H7 (cell line): ENCODE measurements around the gene KCNB1. TPM values are rescaled to one million over a fixed set of nuclear protein-coding genes. Genes with fewer than 3 reads are reported as not detected.

Experiments used
- DNase-seq: peaks from one replicate; pipeline ENCODE4 v3.0.0; 2012
- H3K27me3 ChIP-seq: 2 replicates; pipeline ENCODE4 v1.6.0; 2011; ENCODE audit warnings: mild to moderate bottlenecking, low read length; ENCODE audit not compliant: control insufficient read depth, insufficient read depth
- H3K36me3 ChIP-seq: replicated peaks from 2 replicates; pipeline ENCODE4 v1.5.1; 2011; ENCODE audit warnings: low read length; ENCODE audit not compliant: control insufficient read depth, insufficient read depth
- H3K4me3 ChIP-seq: 2 replicates; pipeline ENCODE4 v1.5.1; 2011; ENCODE audit warnings: low read depth, mild to moderate bottlenecking, control low read depth, low read length, moderate library complexity; ENCODE audit not compliant: insufficient read depth
- total RNA-seq: library from RNA; depleted of rRNA; stranded (reverse); fragments of >200 nt; shearing (Covaris generic); gene quantifications from 2 replicates; pipeline ENCODE4 v1.2.3, GENCODE V29; 2014

Gene KCNB1
- total RNA-seq, 1 experiment from 2014 or later = 0.48 TPM

DNA sequence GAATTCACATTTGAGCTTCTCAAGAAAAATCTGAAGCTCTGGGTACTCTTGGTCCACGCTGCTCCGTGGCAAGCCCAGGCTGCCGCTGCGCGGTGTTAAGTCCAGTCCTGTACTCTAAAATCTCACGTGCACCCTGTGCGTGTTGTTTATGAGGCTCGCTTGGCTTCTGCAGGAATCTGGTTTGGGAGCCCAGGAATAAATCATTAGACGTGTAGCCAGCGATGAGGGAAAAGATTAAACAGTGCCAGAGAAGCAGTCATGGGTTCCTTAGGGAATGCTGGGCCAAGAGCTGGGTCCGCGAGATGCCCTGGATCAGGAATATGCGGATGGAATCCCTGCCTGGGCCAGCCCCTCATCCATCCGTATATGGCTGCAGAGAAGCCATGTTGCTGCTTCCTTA is 87.3 kb downstream of the KCNB1 start:
- H3K27me3 ChIP-seq = no peaks in the 10 kb centered on the region
- DNase-seq = no peak
- no peaks in the 10 kb centered on the region for H3K36me3 ChIP-seq
- no peak overlapping the region for H3K4me3 ChIP-seq

- Histone ChIP-seq H3K27me3 (no peaks in the 10 kb centered on the region), H3K36me3 (no peaks in the 10 kb centered on the region), H3K4me3 (no peak overlapping the region)
- DNase-seq = no peak
Measured at GRCh38 chr20:49394757-49395156, 87.7 kb downstream of the KCNB1 start.

GRCh38 chr20:49394264-49394663 is 88.2 kb downstream of the KCNB1 start:
- Histone ChIP-seq H3K27me3 (no peaks in the 10 kb centered on the region), H3K4me3 (no peak overlapping the region), H3K36me3 (no peaks in the 10 kb centered on the region)
- no peak for DNase-seq

DNA sequence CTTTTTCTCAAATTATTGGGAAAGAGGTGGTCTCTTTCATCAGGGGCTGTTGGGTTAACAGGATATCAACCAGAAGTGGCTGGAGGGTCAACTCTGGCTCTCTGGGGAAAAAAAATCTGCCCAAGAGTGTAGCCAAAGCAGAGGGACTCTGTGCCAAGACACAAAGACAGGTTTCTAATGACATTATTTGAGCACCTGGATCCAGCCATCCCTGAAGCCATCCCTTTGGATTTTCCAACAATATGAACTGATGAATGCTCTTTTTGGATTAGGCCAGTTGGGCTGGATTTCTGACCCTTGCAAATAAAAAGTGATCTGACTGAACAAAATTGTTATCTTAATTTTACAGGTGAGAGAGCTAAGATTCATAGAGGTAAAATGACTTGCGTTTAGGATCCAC is 88.7 kb downstream of the KCNB1 start:
- DNase-seq = no peak
- no peak overlapping the region for H3K4me3 ChIP-seq
- H3K36me3 ChIP-seq = no peaks in the 10 kb centered on the region
- no peaks in the 10 kb centered on the region for H3K27me3 ChIP-seq

DNA sequence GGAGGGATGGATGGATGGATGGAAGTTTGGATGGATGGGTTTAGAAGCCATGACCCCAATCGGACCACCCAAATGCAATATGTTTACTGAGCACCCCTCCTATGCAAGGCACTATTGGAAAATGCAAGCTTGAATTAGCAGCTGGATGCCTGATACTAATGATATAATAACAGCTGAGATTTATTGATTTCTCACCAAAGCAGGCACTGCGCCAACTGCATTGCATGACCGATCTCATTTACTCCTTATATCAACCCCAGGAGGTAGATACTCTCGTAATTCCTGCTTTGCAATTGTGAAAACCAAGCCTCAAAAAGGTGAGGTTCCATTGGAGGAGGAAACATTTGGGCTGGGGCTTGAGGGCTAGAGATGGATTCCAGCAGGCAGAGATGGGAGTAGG is 89.7 kb downstream of the KCNB1 start:
- Histone ChIP-seq H3K4me3 (no peak overlapping the region), H3K27me3 (no peaks in the 10 kb centered on the region), H3K36me3 (no peaks in the 10 kb centered on the region)
- DNase-seq = no peak

DNA sequence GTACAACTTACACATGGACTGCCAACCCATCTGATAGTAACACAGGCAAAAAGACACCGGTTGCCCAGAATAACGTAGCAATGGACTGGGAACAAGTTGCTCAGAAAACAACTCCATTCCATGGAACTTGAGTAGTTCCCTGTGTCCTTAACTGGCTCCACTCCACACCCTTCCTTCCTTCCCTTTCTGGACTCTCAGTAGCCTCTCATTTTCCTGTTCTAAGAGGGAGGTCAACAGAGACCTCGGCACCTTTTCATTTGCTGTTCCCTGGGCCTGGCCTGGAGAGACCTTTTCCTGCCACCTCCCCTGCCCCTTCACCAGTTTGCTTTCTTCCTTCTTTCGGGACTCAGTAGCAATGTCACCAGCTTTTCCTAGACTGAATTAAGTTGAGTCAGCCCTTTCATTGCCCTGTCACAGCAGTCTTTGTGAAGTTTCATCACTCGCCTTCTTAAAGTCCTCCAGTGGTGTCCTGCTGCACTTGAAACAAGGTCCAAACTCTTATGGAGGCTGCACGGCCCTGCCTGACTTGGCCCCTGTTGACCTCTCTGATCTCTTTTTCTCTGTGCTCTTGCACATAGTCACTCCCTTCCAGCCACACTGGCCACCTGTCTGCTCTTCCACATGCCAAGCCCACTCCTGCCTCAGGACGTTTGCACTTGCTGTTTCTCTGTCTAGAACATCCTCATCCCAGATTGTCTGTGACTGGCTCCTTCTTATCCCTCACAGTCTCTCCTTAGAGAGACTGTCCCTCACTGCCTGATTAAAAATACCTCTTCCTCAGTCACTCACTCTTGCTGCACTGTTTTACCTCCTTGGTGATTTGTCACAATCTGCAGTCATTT is 90.8 kb downstream of the KCNB1 start:
- H3K36me3 ChIP-seq = no peaks in the 10 kb centered on the region
- no peak overlapping the region for H3K4me3 ChIP-seq
- no peak for DNase-seq
- no peaks in the 10 kb centered on the region for H3K27me3 ChIP-seq

DNA sequence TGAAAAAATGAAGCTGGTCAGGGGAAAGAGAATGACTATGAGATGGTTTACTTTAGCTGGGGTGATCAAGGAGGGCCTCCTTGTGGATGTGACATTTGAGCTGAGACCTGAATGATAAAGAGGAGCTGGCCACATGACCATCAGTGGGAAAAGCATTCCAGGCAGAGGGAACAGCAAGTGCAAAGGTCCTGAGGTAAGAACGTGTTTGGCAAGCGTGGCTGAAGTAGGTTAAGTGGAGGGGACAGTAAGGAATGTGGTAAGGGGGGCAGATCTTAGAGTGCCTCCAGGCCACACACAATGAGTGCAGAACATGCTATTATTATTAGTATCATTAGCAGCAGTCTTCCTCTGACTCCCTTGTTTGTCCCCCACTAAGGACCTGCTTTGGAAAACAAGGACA is 92.6 kb downstream of the KCNB1 start:
- H3K27me3 ChIP-seq = no peaks in the 10 kb centered on the region
- no peak for DNase-seq
- H3K36me3 ChIP-seq = no peaks in the 10 kb centered on the region
- no peak overlapping the region for H3K4me3 ChIP-seq

DNA sequence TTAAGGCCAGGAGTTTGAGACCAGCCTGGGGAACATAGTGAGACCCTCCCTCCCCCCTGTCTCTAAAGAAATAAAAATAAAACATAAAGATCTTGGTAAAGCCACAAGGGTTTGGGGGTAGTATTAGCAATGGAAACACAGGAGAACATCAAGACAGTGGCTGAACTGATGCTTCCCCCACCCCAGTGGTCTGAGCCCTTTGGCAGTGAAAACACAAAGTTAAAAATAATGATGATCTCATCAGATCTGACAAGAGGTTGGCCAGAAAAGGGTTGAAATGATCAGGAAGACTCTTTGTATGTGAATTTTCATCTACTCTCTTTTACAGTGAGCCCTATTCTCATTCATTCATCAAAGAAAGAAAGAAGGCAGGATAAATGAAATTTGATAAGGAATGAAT is 93.7 kb downstream of the KCNB1 start:
- DNase-seq = no peak
- Histone ChIP-seq H3K36me3 (no peaks in the 10 kb centered on the region), H3K27me3 (no peaks in the 10 kb centered on the region), H3K4me3 (no peak overlapping the region)

GRCh38 chr20:49387581-49387939 is 94.9 kb downstream of the KCNB1 start:
- Histone ChIP-seq H3K36me3 (no peaks in the 10 kb centered on the region), H3K27me3 (no peaks in the 10 kb centered on the region), H3K4me3 (no peak overlapping the region)
- DNase-seq = no peak

- Histone ChIP-seq H3K27me3 (no peaks in the 10 kb centered on the region), H3K4me3 (no peak overlapping the region), H3K36me3 (no peaks in the 10 kb centered on the region)
- no peak for DNase-seq
Measured at GRCh38 chr20:49386848-49387580, 95.5 kb downstream of the KCNB1 start.

- no peaks in the 10 kb centered on the region for H3K27me3 ChIP-seq
- no peak overlapping the region for H3K4me3 ChIP-seq
- no peaks in the 10 kb centered on the region for H3K36me3 ChIP-seq
- DNase-seq = no peak
Measured at GRCh38 chr20:49385465-49385864, 97.0 kb downstream of the KCNB1 start.

GRCh38 chr20:49384437-49385434 is 97.7 kb downstream of the KCNB1 start:
- H3K27me3 ChIP-seq = no peaks in the 10 kb centered on the region
- peak; percentile 83 for DNase-seq
- H3K4me3 ChIP-seq = no peak overlapping the region
- H3K36me3 ChIP-seq = no peaks in the 10 kb centered on the region

DNA sequence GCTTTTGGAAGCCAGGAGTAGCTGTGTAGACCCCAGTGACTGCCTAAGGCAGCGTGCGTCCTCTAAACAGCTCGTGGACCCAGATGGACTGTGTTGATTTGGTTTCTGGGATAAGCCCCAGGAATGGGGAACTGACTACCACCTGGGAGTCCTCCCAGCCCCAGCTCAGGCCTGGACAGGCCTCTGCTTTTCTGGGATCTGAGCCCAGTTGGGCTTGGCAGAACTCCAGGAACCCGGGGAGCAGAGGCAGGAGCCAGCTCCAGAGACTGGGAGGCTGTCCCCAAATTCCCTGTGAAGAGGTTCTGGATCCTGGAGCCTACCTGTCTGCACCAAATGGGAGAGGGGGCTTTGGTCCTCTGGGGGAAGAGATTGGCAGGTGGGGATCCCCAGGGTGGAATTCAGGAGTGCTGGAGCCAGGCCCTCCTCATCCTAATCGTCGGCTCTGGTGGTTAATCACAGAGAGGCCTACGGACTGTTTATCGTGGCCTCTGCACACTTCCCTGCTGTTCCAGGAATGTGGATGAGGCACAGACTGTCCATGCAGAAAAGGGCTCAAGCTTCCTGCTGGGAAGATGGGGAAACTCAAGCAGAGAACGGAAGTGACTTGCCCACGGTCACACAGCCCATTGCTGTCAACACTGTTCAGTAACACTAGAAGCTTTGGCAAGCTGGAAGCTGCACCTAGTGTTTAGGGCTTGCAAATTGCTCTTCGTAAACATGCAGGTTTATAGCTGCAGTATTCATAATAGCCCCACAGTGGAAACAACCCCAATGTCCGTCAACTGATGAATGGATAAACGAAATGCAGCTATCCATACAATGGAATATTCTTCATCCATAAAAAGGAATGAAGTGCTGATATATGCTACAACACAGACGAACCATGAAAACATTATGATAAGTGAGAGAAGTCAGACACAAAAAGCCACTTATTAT is 100.6 kb downstream of the KCNB1 start:
- no peak overlapping the region for H3K4me3 ChIP-seq
- H3K36me3 ChIP-seq = no peaks in the 10 kb centered on the region
- DNase-seq = no peak
- H3K27me3 ChIP-seq = no peaks in the 10 kb centered on the region
